Kidney (tissue), 14 donors: Measurements from ENCODE around the gene NDST1. TPM values are rescaled to one million over a fixed set of nuclear protein-coding genes. Genes with fewer than 3 reads are reported as not detected.
A peak's percentile ranks its signal among the peaks of the same experiment; 100 is the strongest.

Source experiments
- DNase-seq, 5 donors: peaks; one replicate each; pipeline ENCODE4 v3.0.0-alpha.2; 2013 to 2020
- FAIRE-seq: peaks from 2 replicates; lab custom pipeline; 2012; peaks lifted over from hg19 to GRCh38; lab: Jason Lieb, UNC
- H3K27ac ChIP-seq, 2 donors: one replicate each; pipeline ENCODE4 v1.7.0; 2013; ENCODE audit warnings: low read depth in 2 of 2, low read length in 2 of 2, inconsistent platforms in 1 of 2
- H3K27me3 ChIP-seq: one replicate; pipeline ENCODE4 v1.7.1; 2013; ENCODE audit warnings: low read length, inconsistent platforms; ENCODE audit not compliant: control insufficient read depth, insufficient read depth
- H3K36me3 ChIP-seq, 3 donors: one replicate each; pipeline versions ENCODE4 v1.7.0 to v1.7.1; 2013; ENCODE audit warnings: low read length in 3 of 3, control low read depth in 1 of 3, inconsistent platforms in 1 of 3; ENCODE audit not compliant: insufficient read depth in 3 of 3, control insufficient read depth in 2 of 3
- H3K4me1 ChIP-seq, 3 donors: one replicate each; pipeline versions ENCODE4 v1.7.0 to v1.7.1; 2013; ENCODE audit warnings: low read length in 3 of 3, inconsistent platforms in 1 of 3, low read depth in 1 of 3; ENCODE audit not compliant: control insufficient read depth in 2 of 3, insufficient read depth in 2 of 3
- H3K4me3 ChIP-seq, 3 donors: one replicate each; pipeline versions ENCODE4 v1.7.0 to v1.8.1; 2013; ENCODE audit warnings: low read length in 3 of 3, control low read depth in 1 of 3, inconsistent platforms in 1 of 3
- H3K9ac ChIP-seq, 3 donors: one replicate each; pipeline versions ENCODE4 v1.7.0 to v1.7.1; 2013; ENCODE audit warnings: low read length in 3 of 3, control low read depth in 1 of 3, inconsistent platforms in 1 of 3
- H3K9me3 ChIP-seq, 3 donors: one replicate each; pipeline versions ENCODE4 v1.7.0 to v1.7.1; 2013; ENCODE audit warnings: low read length in 3 of 3, control low read depth in 1 of 3, inconsistent platforms in 1 of 3; ENCODE audit not compliant: control insufficient read depth in 2 of 3, insufficient read depth in 1 of 3
- CTCF ChIP-seq: IDR thresholded peaks from 3 replicates; pipeline ENCODE4 v1.5.1; 2012; ENCODE audit warnings: mild to moderate bottlenecking, moderate library complexity, borderline replicate concordance; ENCODE audit not compliant: insufficient read depth; ENCODE audit errors: extremely low read depth
- intact Hi-C: fragments of 100-400 bp; cut with DNase I; formaldehyde crosslinking; loops from one replicate; pipeline ENCODE4 v1.11.1; 2022
- polyA plus RNA-seq: library from polyadenylated mRNA; stranded (reverse); fragments of 350-450 nt; fragmentation: Illumina TruSeq; extraction: RNeasy Lipid Tissue Mini Kit (QIAGEN cat#74804); gene quantifications from one replicate; pipeline ENCODE4 v1.2.3, GENCODE V29; 2014; ENCODE audit warnings: low read depth, low replicate concordance; ENCODE audit not compliant: insufficient read depth
- total RNA-seq: library from RNA; stranded (reverse); fragmentation: NEBNext Ultra II Directional; extraction: Animal tissue kit (Norgen Biotek cat#: 25700); gene quantifications from one replicate; pipeline ENCODE4 v1.2.1, GENCODE V29; 2021
- donor health status: control.
- donor health status: control.
- donor health status: control.
- donor health status: control.
- donor health status: control.
- donor health status: DM: yes; HTN: yes; CAD: no.
- donor health status: Normal renal cell carcinoma (clear cell type).

NDST1 gene
- total and polyA plus RNA-seq, 2 donors from 2014 or later = 11.7 to 60.7 TPM

DNA sequence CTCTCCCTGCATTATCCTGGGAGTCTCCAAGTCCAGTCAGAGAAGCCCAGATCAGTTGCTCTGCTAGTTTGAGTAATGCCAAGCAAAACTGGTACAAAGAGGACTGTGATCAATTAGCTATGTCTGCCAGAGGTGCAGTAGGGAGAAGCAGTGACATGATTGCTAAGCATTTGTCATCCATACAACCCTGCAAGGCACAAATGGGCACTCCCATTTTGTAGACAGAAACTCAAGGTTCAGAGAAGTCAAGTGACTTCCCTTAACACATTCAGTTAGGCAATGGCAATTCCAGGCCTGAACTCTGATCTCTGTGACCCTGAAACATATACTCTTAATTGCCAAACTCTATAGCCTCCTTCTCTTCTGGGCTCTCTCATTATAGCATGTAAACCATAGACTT lies 34.0 kb downstream of the NDST1 start:
- TF ChIP-seq CTCF = no peak
- Histone ChIP-seq H3K27me3 (no peaks in the 10 kb centered on the region), H3K9me3 (no peaks in the 10 kb centered on the region), H3K4me1 (peaks cover 0 to 27% (median 22%) of the 10 kb centered on the region in 3 donors), H3K27ac (peak overlapping the region; percentile 24 to 26), H3K36me3 (peaks cover 7 to 56% (median 18%) of the 10 kb centered on the region in 3 donors), H3K9ac (no peak overlapping the region), H3K4me3 (no peak overlapping the region)
- intact Hi-C loops = no loop called here
- FAIRE-seq (no peak), DNase-seq (no peak)

- Histone ChIP-seq H3K9ac (no peak overlapping the region), H3K36me3 (peaks cover 7 to 65% (median 25%) of the 10 kb centered on the region in 3 donors), H3K9me3 (no peaks in the 10 kb centered on the region), H3K4me1 (peaks cover 0 to 27% (median 22%) of the 10 kb centered on the region in 3 donors), H3K27me3 (no peaks in the 10 kb centered on the region), H3K27ac (peak overlapping the region; percentile 24 to 77), H3K4me3 (no peak overlapping the region)
- no peak for TF ChIP-seq CTCF
- FAIRE-seq (no peak), DNase-seq (peak in 3 of 5 donors; percentile 31 to 62 (median 31))
- intact Hi-C loops = no loop called here
Measured at GRCh38 chr5:150542933-150543445, 35.1 kb downstream of the NDST1 start.

GRCh38 chr5:150544611-150545219 lies 36.8 kb downstream of the NDST1 start:
- Histone ChIP-seq H3K4me1 (peaks cover 0 to 27% (median 22%) of the 10 kb centered on the region in 3 donors), H3K27ac (no peak overlapping the region), H3K36me3 (peaks cover 7 to 58% (median 29%) of the 10 kb centered on the region in 3 donors), H3K9ac (no peak overlapping the region), H3K9me3 (no peaks in the 10 kb centered on the region), H3K27me3 (no peaks in the 10 kb centered on the region), H3K4me3 (no peak overlapping the region)
- DNase-seq = peak in 4 of 5 donors; percentile 57 to 73 (median 62)
- peak; percentile 61 for TF ChIP-seq CTCF
- intact Hi-C loops = loop anchor here (5.0 kb wide), 1 partner anchor 82 kb away; no protein-coding TSS in a partner anchor
- no peak for FAIRE-seq
